K562 (cell line): ENCODE measurements around the gene DNAJC1. TPM values are rescaled to one million over a fixed set of nuclear protein-coding genes. Genes with fewer than 3 reads are reported as not detected.

Experiments
- CEBPZ ChIP-seq: fragments of 150-350 bp; IDR thresholded peaks from 2 replicates; pipeline ENCODE4 v1.6.1; 2014; ENCODE audit warnings: low read depth, mild to moderate bottlenecking, low read length, borderline replicate concordance
- FOXK2 ChIP-seq, 2 experiments: fragments of 450-650 bp; IDR thresholded peaks in 1 of 2; conservative IDR thresholded peaks in 1 of 2; 2 replicates each; pipeline ENCODE4 v1.6.1; 2016; ENCODE audit warnings: low read depth in 2 of 2, mild to moderate bottlenecking in 1 of 2
- JUND ChIP-seq, 2 experiments: IDR thresholded peaks; 2 replicates in 1 of 2; 3 replicates in 1 of 2; pipeline ENCODE4 v1.6.1; 2011; ENCODE audit warnings: borderline replicate concordance in 2 of 2, low read depth in 2 of 2, low read length in 2 of 2, improper control_type of control experiment in 1 of 2, missing biosample characterization in 1 of 2, missing genetic modification characterization in 1 of 2, missing genetic modification reagents in 1 of 2
- KLF13 ChIP-seq: fragments of 450-650 bp; IDR thresholded peaks from 2 replicates; pipeline ENCODE4 v1.6.1; 2016; ENCODE audit warnings: missing genetic modification characterization, low read depth, mild to moderate bottlenecking, missing compliant biosample characterization, moderate library complexity, borderline replicate concordance
- NCOR1 ChIP-seq: fragments of 450-650 bp; IDR thresholded peaks from 2 replicates; pipeline ENCODE4 v1.6.1; 2016; ENCODE audit warnings: mild to moderate bottlenecking, moderate library complexity
- NFXL1 ChIP-seq: fragments of 450-650 bp; formaldehyde crosslinking; IDR thresholded peaks from 2 replicates; pipeline ENCODE4 v1.4.0; 2021; ENCODE audit warnings: mild to moderate bottlenecking
- PKNOX1 ChIP-seq: fragments of 450-650 bp; IDR thresholded peaks from 2 replicates; pipeline ENCODE4 v1.6.1; 2016
- PML ChIP-seq: IDR thresholded peaks from 2 replicates; pipeline ENCODE4 v1.6.1; 2012; ENCODE audit warnings: low read length, inconsistent platforms
- SAP30 ChIP-seq: fragments of 200-600 bp; sonication (generic); IDR thresholded peaks from 2 replicates; pipeline ENCODE4 v1.6.1; 2012; ENCODE audit warnings: borderline replicate concordance, low read depth, mild to moderate bottlenecking, moderate library complexity, low read length, control low read depth, inconsistent platforms; ENCODE audit not compliant: insufficient read depth, poor library complexity, severe bottlenecking
- SMARCE1 ChIP-seq: fragments of 450-650 bp; IDR thresholded peaks from 2 replicates; pipeline ENCODE4 v1.7.1; 2016; ENCODE audit warnings: mild to moderate bottlenecking
- SP1 ChIP-seq: sonication (generic); formaldehyde crosslinking; IDR thresholded peaks from 2 replicates; pipeline ENCODE4 v1.8.1; 2022; ENCODE audit warnings: mild to moderate bottlenecking, missing genetic modification reagents
- TCF15 ChIP-seq: fragments of 250-450 bp; sonication (Bioruptor Pico); IDR thresholded peaks from 2 replicates; pipeline ENCODE4 v1.8.0; 2022; ENCODE audit warnings: moderate library complexity, mild to moderate bottlenecking, inconsistent platforms
- THRAP3 ChIP-seq: fragments of 450-650 bp; IDR thresholded peaks from 2 replicates; pipeline ENCODE4 v1.6.1; 2016; ENCODE audit warnings: mild to moderate bottlenecking, inconsistent platforms, borderline replicate concordance
- TRIM24 ChIP-seq, 2 experiments: fragments of 450-650 bp; IDR thresholded peaks; 2 replicates each; pipeline ENCODE4 v1.6.1; 2016
- XRCC5 ChIP-seq: fragments of 200-400 bp; formaldehyde crosslinking; IDR thresholded peaks from 2 replicates; pipeline ENCODE4 v1.6.1; 2017; ENCODE audit warnings: low read depth, mild to moderate bottlenecking, low read length
- ZNF639 ChIP-seq, 2 experiments: fragments of 200-800 bp in 1 of 2; sonication (Bioruptor generic) in 1 of 2; sonication (generic) in 1 of 2; formaldehyde crosslinking in 1 of 2; IDR thresholded peaks in 1 of 2; conservative IDR thresholded peaks in 1 of 2; 2 replicates each; pipeline versions ENCODE4 v1.5.0 to v1.6.1; 2016 to 2020; ENCODE audit warnings: missing compliant biosample characterization in 1 of 2, missing genetic modification characterization in 1 of 2, missing genetic modification reagents in 1 of 2
- ZNF75A ChIP-seq: fragments of 450-650 bp; formaldehyde crosslinking; IDR thresholded peaks from 2 replicates; pipeline ENCODE4 v1.4.0; 2020; ENCODE audit warnings: mild to moderate bottlenecking
- ZNF764 ChIP-seq: fragments of 250-450 bp; sonication (Bioruptor Pico); IDR thresholded peaks from 2 replicates; pipeline ENCODE4 v1.4.0; 2020; ENCODE audit warnings: low read depth, mild to moderate bottlenecking, moderate library complexity
- polyA plus RNA-seq, 8 experiments: library from polyadenylated mRNA; depleted of rRNA in 4 of 8; stranded (reverse) in 5 of 8; unstranded in 3 of 8; fragments of >200 nt; fragmentation: Nextera tagmentation in 2 of 8; fragmentation: Illumina TruSeq in 1 of 8; extraction: Ambion mirVana in 2 of 8; extraction: Trizol in 1 of 8; gene quantifications; 2 replicates each; pipeline versions ENCODE4 v1.2.1 to v1.2.3, GENCODE V29; 2011 to 2014; ENCODE audit warnings: inconsistent platforms in 1 of 8, missing spikeins in 1 of 8
- total RNA-seq, 7 experiments: library from RNA; depleted of rRNA in 6 of 7; stranded (reverse); fragments of >200 nt in 6 of 7; fragmentation: Illumina TruSeq in 2 of 7; extraction: Trizol in 2 of 7; gene quantifications; 2 replicates each; pipeline versions ENCODE4 v1.2.1 to v1.2.3, GENCODE V29; 2011 to 2021; ENCODE audit warnings: low replicate concordance in 1 of 7
- TF ChIP-seq, protein P1 (sequence below): fragments of 450-650 bp; formaldehyde crosslinking; IDR thresholded peaks from 2 replicates; pipeline ENCODE4 v1.4.0; 2020; ENCODE audit warnings: mild to moderate bottlenecking

The DNAJC1 gene
- total and polyA plus RNA-seq, 9 of the 15 experiments (the other 6 are each of a cell fraction or from before 2014, with no cell fraction given) = 5.4 to 77.6 (median 40.3) TPM

GRCh38 chr10:22003177-22003963 is at the start of gene DNAJC1 (continued):
- TF ChIP-seq, protein P1, sequence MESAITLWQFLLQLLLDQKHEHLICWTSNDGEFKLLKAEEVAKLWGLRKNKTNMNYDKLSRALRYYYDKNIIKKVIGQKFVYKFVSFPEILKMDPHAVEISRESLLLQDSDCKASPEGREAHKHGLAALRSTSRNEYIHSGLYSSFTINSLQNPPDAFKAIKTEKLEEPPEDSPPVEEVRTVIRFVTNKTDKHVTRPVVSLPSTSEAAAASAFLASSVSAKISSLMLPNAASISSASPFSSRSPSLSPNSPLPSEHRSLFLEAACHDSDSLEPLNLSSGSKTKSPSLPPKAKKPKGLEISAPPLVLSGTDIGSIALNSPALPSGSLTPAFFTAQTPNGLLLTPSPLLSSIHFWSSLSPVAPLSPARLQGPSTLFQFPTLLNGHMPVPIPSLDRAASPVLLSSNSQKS (CRISPR knock-in tag) = no peak
- peak; percentile 78 for TF ChIP-seq SP1 (CRISPR knock-in tag)
- TF ChIP-seq SAP30 = peak; percentile 81
- TF ChIP-seq JUND (IDR thresholded peaks at IDR 0.05; ENCODE audit: borderline replicate concordance, low read depth, low read length) = peak; percentile 77
- TF ChIP-seq JUND (tag; IDR thresholded peaks at IDR 0.05; ENCODE audit: borderline replicate concordance, low read depth, low read length) = peak; percentile 49; the same call in 1 of the 3 replicates
- TF ChIP-seq KLF13 (tag) = peak; percentile 68; the same call in 1 of the 2 replicates
- no peak for TF ChIP-seq ZNF75A (CRISPR knock-in tag)
- TF ChIP-seq PKNOX1 = peak; percentile 83
- no peak for TF ChIP-seq TCF15
- TF ChIP-seq NCOR1 = peak; percentile 36; the same call in 1 of the 2 replicates
- no peak for TF ChIP-seq THRAP3
- no peak for TF ChIP-seq CEBPZ
- TF ChIP-seq SMARCE1 = peak; percentile 53
- TF ChIP-seq TRIM24 (IDR thresholded peaks at IDR 0.05) = peak in 1 of 2 experiments; percentile 16; a peak in 1 of 4 replicates
- no peak for TF ChIP-seq ZNF639 (CRISPR knock-in tag; conservative IDR thresholded peaks at IDR 0.05 in 1 of 2, IDR thresholded peaks at IDR 0.05 in 1 of 2)
- no peak for TF ChIP-seq NFXL1 (CRISPR knock-in tag)
- TF ChIP-seq FOXK2 (conservative IDR thresholded peaks at IDR 0.05 in 1 of 2, IDR thresholded peaks at IDR 0.05 in 1 of 2; ENCODE audit: low read depth in 2 of 2) = 0 out of 4 replicates have a peak, but pooled peaks of 1 of the 2 experiments have one; percentile 41
- no peak for TF ChIP-seq ZNF764 (CRISPR knock-in tag)
- TF ChIP-seq XRCC5 = no peak
- TF ChIP-seq PML = peak; percentile 44; the same call in 1 of the 2 replicates
